ENCODE measurements around the gene TTI1.

DNA sequence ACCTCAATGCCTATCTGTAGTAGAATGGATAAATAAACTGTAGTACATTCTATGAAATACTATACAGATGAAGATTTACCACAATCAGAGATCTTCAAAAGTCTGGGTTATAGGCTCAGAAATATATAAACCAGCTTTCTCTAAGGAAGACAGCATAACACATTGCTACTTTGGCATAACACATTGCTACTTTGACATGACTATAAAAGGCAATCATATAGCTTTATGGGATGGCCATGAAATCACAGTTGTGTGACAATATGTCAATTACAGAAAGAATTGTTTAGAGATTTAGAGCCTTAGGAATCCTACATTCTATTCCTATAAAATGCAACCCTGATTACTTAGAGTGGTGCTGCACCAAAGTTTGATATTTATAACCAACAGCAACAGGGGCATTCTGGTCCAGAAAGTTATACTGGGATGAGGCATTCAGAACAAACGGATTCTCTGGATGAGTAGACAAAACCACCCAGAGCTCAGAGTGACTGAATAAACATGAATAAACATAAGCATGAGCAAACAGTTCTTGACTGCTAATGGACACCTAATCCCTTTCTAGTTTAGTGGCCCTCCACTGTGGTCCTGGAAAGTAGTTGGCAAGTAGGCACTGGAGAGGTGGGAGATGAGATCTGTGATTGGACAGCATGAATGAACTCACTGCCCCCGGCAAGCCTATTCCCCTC lies 12.0 kb downstream of the TTI1 start:
- TF ChIP-seq, protein P1, sequence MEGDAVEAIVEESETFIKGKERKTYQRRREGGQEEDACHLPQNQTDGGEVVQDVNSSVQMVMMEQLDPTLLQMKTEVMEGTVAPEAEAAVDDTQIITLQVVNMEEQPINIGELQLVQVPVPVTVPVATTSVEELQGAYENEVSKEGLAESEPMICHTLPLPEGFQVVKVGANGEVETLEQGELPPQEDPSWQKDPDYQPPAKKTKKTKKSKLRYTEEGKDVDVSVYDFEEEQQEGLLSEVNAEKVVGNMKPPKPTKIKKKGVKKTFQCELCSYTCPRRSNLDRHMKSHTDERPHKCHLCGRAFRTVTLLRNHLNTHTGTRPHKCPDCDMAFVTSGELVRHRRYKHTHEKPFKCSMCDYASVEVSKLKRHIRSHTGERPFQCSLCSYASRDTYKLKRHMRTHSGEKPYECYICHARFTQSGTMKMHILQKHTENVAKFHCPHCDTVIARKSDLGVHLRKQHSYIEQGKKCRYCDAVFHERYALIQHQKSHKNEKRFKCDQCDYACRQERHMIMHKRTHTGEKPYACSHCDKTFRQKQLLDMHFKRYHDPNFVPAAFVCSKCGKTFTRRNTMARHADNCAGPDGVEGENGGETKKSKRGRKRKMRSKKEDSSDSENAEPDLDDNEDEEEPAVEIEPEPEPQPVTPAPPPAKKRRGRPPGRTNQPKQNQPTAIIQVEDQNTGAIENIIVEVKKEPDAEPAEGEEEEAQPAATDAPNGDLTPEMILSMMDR (IDR thresholded peaks at IDR 0.05) = no peak
- TF ChIP-seq TAF1 (IDR thresholded peaks at IDR 0.05; ENCODE audit: borderline replicate concordance, low read depth, low read length) (no peak), TEAD4 (IDR thresholded peaks at IDR 0.05; ENCODE audit: borderline replicate concordance, insufficient read depth) (no peak), POLR2AphosphoS5 (IDR thresholded peaks at IDR 0.05; ENCODE audit: low read depth, low read length) (no peak), SIN3A (IDR thresholded peaks at IDR 0.05; ENCODE audit: borderline replicate concordance, low read depth, low read length) (no peak), JUND (IDR thresholded peaks at IDR 0.05) (no peak), RAD21 (IDR thresholded peaks at IDR 0.05; ENCODE audit: low read length) (no peak), CHD2 (IDR thresholded peaks at IDR 0.05; ENCODE audit: low read length, partially characterized antibody) (no peak), NFIC (IDR thresholded peaks at IDR 0.05; ENCODE audit: borderline replicate concordance) (no peak), FOXJ3 (CRISPR knock-in tag; IDR thresholded peaks at IDR 0.05) (no peak), ELF1 (IDR thresholded peaks at IDR 0.05) (no peak)
- TF ChIP-seq, protein P2, sequence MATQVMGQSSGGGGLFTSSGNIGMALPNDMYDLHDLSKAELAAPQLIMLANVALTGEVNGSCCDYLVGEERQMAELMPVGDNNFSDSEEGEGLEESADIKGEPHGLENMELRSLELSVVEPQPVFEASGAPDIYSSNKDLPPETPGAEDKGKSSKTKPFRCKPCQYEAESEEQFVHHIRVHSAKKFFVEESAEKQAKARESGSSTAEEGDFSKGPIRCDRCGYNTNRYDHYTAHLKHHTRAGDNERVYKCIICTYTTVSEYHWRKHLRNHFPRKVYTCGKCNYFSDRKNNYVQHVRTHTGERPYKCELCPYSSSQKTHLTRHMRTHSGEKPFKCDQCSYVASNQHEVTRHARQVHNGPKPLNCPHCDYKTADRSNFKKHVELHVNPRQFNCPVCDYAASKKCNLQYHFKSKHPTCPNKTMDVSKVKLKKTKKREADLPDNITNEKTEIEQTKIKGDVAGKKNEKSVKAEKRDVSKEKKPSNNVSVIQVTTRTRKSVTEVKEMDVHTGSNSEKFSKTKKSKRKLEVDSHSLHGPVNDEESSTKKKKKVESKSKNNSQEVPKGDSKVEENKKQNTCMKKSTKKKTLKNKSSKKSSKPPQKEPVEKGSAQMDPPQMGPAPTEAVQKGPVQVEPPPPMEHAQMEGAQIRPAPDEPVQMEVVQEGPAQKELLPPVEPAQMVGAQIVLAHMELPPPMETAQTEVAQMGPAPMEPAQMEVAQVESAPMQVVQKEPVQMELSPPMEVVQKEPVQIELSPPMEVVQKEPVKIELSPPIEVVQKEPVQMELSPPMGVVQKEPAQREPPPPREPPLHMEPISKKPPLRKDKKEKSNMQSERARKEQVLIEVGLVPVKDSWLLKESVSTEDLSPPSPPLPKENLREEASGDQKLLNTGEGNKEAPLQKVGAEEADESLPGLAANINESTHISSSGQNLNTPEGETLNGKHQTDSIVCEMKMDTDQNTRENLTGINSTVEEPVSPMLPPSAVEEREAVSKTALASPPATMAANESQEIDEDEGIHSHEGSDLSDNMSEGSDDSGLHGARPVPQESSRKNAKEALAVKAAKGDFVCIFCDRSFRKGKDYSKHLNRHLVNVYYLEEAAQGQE (IDR thresholded peaks at IDR 0.05; ENCODE audit: low read depth, low read length) = no peak
